LNCAP (cell line): ENCODE data around the gene DISP3.

Experiments
- TF ChIP-seq, protein P1 (sequence below): fragments of 450-650 bp; IDR thresholded peaks from 2 replicates; pipeline ENCODE4 v1.5.1; 2017; ENCODE audit warnings: mild to moderate bottlenecking

The DISP3 gene

GRCh38 chr1:11523261-11523660, 44.3 kb downstream of the DISP3 start:
- TF ChIP-seq, protein P1, sequence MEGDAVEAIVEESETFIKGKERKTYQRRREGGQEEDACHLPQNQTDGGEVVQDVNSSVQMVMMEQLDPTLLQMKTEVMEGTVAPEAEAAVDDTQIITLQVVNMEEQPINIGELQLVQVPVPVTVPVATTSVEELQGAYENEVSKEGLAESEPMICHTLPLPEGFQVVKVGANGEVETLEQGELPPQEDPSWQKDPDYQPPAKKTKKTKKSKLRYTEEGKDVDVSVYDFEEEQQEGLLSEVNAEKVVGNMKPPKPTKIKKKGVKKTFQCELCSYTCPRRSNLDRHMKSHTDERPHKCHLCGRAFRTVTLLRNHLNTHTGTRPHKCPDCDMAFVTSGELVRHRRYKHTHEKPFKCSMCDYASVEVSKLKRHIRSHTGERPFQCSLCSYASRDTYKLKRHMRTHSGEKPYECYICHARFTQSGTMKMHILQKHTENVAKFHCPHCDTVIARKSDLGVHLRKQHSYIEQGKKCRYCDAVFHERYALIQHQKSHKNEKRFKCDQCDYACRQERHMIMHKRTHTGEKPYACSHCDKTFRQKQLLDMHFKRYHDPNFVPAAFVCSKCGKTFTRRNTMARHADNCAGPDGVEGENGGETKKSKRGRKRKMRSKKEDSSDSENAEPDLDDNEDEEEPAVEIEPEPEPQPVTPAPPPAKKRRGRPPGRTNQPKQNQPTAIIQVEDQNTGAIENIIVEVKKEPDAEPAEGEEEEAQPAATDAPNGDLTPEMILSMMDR = no peak

DNA sequence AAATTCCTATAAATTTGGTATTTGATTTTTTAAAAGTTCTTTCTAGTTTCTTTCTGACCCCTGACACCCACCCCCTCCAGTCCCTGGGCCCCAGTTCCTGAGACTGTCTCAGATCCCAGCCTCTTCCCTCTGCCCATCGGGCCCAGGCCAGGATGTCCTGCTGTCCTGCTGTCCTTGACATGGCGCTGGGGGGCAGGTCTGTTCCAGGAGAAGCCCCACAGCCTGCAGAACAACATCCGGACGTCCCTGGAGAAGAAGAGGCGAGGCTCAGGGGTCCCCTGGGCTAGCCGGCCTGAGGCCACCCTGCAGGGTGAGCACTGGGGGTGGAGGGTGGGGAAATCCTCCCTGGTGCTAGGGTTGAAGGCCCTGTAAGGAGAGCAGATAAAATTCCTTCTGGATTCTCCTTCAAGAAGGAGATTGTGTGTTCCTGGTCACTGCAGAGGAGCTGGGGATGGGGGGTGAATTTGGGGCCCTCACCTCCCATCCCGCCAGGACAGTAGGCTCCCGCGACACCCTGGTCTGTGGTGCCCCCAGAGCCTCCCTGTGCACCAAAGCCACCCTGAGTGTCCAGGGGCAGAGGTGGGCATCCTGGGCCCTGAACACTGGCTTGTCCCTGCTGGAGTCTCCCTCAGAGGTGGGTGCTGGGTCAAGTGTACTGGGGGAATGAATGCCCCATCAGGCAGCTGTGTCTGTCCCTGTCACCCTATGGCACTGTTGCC, 45.0 kb downstream of the DISP3 start:
- TF ChIP-seq, protein P1 = no peak

DNA sequence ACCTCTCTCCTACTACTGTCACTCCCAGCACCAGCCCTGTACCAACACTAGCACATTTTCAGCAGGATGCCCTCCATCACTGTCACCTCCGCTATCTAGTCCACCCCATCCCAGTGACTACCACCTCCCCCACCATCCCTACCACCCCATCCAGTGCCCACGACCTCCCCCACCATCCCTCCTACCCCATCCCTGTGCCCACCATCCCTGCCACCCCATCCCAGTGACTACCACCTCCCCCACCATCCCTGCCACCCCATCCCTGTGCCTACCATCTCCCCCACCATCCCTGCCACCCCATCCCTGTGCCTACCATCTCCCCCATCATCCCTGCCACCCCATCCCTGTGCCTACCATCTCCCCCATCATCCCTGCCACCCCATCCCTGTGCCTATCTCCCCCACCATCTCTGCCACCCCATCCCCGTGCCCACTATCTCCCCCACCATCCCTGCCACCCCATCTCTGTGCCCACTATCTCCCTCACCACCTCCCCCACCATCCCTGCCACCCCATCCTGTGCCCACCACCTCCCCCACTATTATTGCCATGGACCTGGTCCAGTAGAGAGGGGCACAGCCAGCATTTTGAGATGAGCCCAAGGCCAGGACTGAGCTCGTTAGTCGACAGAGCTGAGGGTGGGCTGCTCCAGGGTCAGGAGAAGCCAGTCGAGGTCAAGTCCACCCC, 45.7 kb downstream of the DISP3 start:
- TF ChIP-seq, protein P1 = no peak

GRCh38 chr1:11525151-11525505, 46.2 kb downstream of the DISP3 start:
- TF ChIP-seq, protein P1 = no peak

- TF ChIP-seq, protein P1 = no peak
Observed at GRCh38 chr1:11525516-11525915, 46.6 kb downstream of the DISP3 start.

DNA sequence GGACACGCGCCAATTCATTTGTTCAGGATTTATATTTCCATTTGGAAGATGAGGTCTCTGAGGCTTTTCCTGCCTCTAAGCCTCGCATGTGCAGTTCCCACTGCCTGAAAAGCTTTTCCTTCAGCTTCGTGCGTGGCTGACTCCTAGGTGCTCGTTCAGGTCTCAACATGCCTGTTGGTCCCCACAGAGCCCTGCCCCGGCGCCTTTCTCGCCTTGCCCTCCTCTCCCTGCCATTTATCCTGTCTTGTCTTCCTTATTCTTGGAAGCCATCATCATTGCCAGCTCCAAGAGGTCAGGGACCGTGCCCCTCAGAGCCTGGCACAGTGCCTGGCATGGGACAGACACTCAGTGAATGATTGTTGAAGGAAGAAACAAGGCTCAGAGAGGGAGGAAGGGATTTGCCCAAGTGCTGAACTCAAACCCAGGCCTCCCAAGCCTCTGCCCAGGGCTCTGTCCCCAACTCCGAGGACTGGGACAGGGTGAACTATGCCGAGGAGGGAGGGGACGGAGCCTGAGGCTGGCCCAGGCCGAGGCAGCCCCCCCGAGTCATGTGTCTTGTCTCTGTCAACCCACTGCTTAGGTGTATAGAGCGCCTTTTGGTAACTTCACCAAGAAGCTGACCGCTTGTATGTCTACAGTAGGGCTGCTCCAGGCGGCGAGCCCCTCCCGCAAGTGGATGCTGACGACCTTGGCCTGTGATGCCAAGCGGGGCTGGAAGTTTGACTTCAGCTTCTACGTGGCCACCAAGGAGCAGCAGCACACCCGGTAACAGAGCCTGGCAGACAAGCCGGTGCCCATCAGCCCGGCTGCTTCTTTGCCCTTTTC, 47.3 kb downstream of the DISP3 start:
- TF ChIP-seq, protein P1 = no peak

DNA sequence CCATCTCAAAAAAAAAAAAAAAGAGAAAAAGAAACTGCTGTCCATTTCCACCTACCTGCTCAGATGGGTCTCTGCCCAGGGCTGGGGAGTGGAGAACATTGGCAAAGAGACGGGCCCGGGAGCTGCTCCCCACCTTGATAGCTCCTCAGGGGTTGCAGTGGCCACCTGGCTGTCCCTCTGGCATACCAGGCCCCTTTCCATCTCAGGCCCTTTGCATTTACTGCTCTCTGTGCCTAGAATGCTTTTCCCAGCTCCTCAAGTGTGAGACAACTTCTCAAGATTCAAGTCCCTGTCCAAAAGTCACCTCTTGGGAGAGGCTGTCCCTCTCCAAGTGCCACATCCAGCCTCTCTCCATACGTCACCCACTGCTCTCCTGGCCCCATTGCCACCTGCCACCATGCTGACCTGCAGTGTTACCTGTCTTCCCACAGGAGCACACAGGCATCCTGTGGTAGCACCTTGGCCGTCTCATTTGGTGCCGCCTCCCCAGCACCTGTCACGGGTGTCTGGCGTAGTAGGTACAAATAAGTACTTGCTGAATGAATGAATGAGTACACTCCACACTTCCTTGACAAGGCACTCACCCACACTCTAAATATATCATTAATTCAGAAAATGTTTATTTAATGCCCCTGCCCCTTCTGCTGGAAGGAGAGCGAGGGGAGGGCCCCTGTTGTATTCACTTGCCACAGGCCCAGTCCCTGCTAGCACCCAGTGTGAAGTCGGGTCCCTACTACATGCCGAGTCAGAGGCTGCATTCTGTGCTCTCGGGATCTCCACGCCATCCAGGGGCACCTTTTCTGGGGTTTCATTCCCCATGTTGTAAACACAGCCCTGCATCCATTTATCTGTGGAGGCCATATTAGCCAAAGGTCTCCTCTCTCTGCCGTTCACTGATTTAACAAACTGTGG, 48.8 kb downstream of the DISP3 start:
- TF ChIP-seq, protein P1 = no peak
